Inflammatory macrophage treated with lipopolysaccharide for 4 hours (primary cell): ENCODE results near the gene UQCRC1.

Source experiments
- DNase-seq: peaks from one replicate; pipeline ENCODE4 v3.0.0-alpha.2; 2020

UQCRC1 gene

DNA sequence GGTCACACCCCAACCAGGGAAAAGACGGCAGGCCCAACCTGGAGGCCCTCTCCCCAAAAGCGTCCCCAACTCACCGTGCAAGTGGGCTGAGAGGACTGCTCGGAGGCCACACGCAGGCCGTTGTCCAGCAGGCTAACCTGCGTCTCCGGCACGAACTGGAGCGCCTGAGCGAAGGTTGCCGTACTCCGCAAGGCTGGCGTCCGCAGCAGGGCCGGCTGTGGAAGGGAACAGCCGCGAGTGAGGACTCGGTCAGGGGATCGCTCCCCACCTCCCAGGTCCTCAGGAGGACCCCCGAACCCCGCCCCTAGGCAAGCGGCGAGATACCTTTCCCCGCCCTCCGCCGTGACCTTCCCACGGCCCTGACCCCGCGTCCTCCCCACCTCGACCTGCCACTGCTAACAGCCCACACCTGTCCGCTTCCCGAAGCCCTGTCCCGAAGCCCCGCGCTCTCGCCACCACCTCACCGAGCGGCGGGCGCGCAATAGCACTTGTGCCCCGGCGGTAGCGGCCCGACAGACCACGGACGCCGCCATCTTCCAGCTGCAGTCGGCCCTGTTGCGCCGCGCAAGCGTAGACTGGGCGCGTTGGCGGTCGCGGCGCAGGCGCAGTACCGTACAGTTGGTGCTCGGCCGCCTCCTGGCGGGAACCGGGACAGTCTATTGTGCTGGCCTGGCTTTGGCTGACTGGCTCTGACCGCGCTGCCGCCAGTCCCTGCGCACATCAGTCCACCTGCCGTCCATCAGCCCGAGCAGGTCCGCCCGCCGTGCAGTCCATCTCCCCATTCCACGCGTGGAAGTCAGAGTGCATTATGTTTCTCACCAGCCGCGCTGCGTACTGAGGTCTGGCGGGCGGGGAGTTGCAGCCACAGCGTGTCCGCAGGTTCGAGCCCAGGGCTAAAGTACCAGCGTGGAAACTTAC, at the start of gene UQCRC1:
Gene UQCRC1 (minus strand): TSS at position 559 of the 918 bp plus-strand sequence. CDS start 26 bp downstream, at position 533.
- DNase-seq, result peak; percentile 94

DNA sequence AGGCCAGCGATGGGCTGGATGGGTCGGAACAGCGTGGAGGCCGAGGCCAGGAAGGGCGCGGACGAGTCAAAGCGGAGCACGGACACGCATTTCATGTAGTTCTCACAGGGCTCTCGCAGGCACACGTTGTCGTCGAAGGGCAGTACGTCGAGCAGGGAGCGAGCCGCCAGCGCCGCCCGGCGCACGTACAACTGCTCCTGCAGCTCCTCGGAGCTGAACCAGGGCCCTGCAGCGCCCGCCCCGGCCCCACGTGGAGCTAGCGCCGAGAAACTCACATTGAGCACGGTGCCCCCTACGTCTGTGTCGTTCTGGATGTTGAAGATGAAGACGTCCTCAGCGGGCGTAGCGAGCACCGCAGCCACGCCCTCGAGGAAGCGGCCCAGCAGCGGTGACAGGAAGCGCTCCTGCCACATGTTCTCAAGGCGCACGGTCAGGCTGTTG, 47.4 kb upstream of the UQCRC1 start:
- DNase-seq, result no peak

DNA sequence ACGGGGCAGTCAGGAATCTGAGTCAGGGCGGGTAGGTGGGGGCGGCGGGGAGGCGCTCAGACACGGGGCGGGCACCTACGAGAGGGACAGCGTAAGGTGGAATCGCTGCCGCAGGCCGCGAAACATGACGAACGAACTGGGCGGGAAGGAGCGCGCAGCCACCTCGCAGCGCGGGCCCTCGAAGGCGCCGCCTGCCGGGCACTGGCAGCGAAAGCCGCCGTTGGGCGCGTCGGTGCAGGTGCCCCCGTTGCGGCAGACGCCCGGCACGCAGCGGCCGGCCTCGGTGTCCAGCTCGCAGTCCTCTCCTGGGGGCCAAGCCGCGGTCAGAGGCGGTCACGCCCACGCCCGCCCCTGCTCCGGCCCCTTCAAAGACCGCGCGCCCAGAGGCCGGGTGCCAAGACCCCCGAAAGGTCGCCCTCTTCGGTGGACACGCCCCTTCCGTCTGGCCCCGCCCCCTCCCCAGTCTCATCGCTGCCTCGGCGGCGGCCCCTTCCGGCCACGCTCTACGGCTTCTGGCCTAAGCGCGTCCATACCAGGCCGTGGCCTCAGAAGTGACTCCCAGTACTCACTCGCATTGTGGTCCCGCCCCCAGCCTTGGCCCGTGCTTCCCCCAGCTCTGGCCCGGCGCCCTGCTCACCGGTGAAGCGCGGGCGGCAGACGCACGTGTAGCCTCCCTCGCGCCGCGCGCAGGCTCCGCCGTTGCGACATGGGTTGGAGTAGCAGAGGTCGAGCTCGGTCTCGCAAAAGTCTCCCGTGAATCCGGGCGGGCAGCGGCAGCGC, 46.8 kb upstream of the UQCRC1 start:
- peak; percentile 79 for DNase-seq

DNA sequence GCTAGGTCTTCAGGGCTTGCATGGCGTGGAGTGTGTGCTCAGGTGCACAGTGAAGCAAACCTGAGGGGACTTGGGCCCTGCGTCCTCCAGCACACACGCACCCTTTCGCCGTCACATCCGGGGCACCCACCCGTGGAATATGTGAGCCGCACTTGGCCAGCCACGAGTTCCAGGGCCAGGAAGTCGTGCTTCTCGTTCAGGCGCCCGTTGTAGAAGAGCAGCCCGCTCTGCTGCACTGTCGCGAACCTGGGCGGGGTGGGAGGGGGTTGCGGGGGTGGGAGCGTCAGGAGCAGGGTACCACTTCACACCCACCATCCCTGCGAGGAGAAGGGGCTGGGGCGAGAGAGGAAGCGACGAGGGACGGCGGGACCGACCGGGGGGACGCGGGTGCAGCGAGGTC, 46.2 kb upstream of the UQCRC1 start:
- DNase-seq, result no peak

DNA sequence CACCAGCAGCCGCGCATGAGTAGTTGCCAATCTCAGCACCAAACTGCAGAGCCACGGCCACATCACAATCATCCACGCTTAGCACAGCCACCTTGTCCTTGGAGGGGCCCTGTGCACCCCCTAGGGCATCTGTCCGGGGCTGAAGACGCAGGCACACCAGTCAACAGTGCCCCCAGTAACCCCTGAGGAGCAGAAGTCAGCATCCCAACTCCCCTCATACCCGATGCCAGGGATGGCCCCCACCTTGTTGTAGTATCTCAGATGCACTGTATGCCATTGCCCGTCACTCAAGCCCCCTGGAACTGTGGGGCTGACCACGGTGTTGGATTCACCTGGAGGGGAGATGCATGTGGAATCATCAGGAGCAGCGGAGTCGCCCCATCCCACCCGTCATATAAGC, 45.6 kb upstream of the UQCRC1 start:
- DNase-seq, result no peak

DNA sequence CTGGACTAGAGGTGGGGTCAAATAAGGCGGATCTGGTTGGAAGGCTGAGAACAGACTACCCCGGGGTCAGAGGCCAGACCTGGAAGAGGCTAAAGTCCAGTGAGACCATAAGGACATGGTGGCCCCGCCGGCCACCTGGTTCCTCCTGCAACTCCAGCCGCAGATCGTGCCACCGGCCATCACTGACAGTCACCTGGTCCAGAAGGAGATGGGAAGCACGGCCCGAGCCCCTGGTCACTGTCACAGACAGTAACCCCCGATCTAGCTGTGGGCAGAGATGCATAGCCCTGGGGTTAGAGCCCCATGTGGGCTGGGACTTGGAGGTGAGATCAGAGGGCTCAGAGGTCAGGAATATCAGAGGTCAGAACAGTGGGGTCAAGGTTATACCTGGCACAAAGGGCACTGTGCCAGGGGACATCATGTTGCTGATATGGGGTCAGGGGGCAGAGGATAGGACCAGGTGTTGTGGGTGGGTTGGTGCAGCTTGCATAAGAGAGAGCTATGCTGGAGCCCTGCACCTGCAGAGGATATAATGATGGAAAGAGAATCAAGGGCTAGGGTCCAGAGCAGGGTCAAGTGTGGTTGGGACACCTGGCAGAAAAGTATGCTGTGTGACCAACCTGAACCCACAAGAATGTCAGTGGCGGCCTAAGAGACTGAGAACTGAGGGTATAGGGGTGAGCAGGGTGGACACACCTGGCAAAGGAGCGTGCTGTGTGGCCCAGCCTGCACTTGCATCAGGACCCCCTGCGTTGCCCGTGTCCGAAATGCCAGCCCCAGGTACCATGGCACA, 43.7 kb upstream of the UQCRC1 start:
- DNase-seq, result no peak

DNA sequence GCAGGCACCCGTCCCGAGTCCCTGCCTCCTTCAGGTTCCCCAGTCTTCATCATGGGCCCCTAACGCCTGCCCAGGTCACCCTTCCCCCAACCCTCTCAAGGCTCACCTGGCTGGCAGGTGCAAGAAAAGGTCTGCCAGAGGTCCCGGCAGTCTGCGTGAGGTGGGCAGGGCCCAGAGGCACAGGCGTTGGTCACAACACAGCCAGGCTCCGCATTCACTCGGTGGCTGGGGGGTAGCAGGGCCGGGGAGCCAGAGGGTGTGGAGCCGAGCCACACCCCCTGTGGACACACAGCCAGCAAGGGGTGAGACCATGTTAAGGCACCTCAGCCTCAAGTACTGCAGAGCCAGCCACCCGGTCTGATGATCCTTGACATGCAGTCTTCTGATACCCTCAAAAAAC, 42.3 kb upstream of the UQCRC1 start:
- no peak for DNase-seq

DNA sequence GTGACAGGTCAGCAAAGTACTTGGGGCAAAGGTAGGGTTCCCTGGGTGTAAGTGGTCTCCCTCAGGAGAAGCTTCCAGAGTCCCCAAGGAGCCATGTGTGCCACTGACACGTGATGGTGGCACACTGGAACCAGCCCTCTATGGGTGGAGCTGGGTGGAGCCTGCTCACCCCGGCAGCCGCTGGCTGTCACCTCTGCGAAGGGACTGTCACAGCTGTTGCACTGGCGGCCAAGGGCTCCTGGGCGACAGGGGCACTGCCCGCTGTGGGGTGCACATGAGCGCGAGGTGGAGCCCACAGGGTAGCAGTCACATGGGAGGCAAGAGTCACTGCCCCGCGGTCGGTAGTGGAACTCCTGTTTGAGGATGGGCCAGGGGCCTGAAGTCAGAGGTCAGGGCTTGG, 41.3 kb upstream of the UQCRC1 start:
- no peak for DNase-seq

DNA sequence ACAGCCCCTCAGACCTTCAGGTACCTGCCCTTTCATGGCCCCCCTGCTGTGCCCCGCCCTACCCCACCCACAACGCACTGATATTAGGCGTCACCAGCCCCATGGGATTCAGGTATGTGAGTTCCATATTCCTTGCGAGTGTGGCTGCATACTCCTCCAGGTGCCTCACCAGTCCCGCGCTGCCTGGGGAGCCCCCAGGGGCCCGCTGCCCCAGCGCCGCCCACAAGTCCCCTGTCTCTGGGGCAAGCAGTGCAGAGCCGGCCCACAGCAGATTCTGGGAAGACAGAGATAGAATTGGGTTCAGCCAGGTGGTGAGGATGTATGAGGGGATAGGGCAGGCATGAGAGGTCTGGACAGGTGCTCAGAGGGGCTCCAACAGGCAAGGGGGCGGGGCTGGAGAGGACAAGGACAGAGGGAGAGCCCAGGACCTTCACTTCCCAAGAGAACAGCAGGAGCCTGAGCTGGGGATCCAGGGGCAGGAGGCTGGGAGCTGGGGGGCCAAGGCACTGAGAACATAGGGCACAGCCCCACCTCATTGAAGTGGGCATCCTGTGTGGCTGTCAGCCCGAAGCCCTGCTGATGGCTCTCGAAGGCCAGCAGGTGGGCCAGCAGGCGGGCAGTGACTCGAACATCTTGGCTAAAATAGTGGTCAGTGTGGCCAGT, 38.9 kb upstream of the UQCRC1 start:
- DNase-seq, result no peak

DNA sequence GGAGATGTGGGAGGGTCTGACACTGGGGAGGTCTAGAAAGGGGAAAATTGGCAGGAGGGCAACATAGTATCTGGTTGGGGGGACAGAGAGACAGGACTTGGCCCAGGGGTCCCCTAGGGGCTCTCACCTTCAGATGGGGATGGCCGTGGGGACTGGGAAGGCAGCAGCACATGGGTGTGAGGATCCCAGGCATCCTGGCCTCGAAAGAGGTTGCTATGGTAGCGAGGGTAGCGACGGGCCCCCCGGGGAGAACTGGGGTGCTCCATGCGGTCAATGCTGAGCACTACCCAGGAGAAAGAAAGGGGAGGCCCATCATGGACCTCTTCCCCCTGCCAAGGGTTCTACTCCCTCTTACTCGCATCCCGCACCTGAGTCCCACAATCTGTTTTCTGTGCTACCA, 38.3 kb upstream of the UQCRC1 start:
- DNase-seq, result no peak

DNA sequence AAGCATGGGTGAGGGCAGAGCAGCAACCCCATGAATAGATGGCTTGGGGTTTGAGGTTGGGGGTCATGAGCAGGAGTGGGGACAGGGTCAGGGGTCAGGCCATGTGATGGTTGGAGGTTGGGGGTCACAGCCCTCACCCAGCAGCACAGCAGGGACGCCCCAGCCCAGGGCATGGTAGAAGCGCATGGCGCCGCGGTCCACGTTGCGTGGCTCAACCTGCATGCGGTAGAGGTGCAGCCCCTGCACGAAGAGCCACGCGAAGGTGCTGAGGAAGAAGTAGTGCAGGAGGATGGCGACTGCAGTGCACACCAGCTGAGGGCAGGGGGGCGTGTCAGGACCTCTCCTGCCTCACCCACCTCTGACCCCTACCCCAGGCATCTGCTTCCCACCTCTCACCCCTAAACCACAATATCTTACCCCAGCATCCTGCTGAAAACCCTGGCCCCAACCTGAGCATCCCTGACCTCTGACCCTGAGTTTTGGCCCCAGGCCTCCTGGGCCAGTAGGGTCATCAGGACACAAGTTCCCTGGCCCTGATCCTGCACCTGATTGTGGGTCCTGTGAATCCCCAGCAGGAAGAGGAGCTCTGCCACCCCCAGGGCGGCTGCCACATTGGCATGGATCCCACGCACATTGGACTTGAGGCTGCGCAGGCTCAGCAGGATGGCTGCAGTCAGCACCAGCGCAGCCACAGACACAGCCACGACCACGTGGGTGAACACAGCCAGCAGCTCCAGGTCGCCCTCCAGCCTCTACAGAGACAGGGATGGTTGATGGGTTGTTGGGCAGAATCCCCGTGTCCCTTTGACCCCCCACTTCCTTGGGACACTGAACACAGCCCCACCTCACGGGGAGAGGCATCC, 35.7 kb upstream of the UQCRC1 start:
- DNase-seq, result no peak

DNA sequence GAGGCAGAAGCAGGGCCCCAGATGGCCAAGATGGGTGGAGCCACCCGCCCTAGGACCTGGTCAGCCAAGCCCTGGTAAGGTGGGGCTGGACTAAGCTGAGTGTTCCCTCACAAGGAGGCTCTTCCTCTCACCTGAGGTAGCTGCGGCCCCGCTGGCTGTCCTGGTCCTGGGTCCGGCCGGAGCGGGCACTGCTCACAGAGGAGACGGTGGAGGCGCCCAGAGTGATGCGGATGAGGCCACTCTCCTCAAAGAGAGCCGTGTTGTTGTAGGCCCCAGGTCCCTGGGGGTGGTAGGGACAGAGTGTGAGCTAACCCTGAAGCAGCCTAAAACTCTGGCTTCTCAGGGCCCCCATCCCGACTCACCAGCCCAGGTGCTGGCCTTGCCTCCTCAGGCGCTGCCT, 33.2 kb upstream of the UQCRC1 start:
- DNase-seq, result no peak

DNA sequence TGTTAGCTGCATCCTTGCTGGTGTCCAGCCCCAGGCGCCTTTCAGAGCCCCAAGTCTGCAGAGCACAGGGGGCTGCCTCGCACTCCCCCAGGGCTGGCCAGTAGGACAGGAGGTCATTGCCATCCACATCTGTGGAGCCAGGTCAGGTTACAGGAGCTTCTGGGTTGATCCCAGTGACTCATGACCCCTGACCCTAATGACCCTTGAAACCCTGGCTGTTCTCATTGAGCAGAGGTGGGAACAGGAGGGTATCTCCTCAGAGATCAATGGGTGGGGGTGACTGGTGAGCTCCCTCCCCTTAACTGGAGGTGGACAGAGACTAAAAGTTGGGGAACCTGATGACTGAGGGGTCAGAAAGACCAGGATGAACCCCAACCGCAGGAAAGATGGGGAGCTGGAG, 31.9 kb upstream of the UQCRC1 start:
- DNase-seq, result no peak

DNA sequence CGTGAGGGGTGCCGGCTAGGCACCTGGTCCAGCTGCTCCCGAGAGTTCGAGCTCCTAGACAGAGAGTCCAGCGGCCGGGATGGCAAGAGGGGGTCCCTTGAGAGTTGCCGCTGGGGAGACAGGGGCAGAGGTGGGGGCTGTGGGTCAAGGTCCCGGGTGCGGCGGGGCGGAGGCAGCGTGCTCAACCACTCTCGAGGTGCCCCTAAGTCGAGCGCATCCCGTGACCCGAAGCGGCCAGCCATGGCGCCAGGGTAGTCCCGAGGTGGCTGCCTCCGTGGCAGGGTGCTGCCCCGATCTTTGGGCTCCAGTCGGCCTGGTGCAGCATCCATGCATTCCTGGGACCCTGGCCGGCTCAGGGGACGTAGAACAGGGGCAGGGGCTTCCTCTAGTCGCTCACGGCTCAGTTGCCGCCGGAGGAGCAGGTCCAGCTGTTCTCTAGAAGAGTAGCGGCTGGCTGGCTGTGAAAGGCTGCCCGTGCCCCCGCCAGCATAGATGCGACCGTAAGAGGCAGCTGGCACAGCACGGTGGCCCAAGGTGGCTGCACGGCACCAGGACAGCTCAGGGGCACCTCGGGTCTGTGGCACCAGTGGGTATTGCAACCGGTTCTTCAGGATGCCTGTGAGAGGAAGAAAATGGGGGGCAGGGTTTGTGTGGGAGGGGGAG, 30.6 kb upstream of the UQCRC1 start:
- no peak for DNase-seq

DNA sequence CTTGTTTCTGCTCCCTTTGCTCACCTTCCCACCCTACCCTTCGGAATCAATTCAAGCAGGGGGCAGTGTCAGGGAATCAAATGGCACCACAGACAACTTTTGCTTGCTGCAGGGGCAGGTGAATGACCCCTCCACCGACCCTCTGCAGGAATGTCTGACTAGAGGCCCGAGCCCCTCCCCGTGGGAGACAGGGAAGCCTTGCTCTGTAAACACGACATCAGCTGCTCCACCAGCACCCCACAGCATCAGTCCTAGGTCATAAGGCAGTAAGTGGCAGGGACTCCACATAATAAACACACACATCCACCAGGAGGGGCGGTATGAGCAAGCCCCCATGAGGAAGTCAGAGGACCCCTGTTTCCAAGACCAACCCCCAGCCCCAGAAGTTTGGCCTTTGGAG, 27.9 kb upstream of the UQCRC1 start:
- no peak for DNase-seq

DNA sequence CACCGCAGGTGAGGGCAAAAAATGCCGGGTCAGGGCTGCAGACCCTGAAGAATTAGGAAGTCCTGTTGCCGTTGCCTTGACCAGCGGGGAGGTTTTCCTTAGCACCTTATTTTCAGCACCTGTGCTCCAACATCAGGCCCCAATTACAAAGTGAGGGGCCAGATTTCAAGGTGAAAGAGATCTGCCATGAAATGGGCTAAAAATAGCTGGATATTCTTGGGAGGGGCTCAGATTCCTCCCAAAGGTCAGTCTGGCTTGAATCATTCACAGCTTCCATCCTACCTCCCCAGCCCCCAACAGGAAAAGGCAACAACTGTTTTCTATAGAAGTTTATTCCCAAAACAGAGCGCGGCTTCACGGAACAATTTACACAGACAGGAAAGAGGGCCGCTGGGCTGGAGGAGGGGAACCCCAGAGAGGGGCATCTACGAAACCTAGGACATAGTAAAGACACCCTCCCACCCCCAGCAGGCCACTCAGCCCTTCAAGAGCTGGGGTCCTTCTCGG, 26.8 kb upstream of the UQCRC1 start:
- no peak for DNase-seq

DNA sequence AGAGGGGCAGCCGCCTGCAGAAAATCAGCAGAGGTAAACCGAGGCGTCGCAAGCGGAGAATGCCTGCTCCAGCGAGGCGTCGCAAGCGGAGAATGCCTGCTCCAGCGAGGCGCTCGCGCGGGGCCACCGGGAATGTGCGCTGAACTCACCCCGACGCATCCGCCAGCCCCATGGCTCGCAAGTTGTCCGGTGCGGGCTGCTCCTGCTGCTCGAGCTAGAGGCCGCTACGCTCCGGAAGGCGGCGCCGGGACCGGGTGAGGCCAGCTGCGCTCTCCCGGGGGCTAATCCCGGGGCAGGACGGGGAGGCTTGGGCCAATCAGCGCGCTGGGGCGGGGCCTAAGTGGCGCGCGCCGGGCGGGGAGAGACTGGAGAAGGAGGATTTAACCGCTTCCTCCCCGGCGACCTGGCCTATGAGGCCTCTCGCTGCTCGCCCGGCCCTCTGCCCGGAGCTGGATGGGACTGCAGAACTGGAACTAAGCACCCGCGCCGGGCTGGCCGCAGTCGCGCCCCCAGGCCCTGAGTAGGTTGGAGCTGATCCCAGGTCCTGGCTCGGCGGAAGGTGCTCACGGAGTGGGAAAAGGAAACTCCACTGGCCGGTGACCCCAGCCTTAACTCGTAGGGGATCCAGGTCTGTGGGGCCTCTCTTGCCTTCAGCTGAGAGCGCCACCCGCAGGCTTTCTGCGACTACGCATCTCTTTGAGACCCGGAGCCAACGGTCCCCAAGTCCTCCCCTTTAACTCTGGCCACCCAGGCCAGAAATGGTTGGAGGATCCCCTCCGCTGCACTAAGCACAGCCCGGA, 26.0 kb upstream of the UQCRC1 start, which contains the start of gene SLC26A6:
Gene SLC26A6 (minus strand): TSS at position 240 of the 800 bp plus-strand sequence. CDS start 68 bp downstream, at position 172.
- DNase-seq, result peak; percentile 98

DNA sequence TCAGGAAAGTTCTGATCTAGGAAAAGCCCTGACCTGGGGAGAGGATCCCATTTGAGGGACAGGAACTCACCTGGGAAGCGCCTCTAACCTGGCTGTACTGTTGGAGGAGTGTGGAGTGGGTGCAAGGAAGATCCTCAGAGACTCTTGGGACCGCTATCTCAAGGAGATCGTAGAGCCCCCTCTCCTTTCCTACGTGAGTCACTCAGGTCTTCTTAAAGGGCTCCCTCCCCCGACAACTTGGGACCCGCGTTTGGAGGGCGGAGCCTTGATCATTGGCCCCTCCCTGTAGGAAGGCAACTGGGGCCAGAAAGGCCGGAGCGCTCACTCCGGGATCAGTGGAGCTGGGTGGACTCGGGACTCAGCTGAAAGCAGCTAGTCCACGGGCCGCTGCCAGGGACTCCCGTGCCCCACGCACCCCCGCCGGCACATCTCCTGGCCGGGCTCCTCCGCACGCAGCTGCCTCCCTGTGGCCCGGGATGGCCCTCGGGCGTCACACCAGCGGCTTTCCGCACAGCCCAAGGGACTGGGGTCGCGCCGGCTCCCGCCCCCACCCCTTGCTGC, 25.3 kb upstream of the UQCRC1 start:
- DNase-seq, result peak; percentile 35

DNA sequence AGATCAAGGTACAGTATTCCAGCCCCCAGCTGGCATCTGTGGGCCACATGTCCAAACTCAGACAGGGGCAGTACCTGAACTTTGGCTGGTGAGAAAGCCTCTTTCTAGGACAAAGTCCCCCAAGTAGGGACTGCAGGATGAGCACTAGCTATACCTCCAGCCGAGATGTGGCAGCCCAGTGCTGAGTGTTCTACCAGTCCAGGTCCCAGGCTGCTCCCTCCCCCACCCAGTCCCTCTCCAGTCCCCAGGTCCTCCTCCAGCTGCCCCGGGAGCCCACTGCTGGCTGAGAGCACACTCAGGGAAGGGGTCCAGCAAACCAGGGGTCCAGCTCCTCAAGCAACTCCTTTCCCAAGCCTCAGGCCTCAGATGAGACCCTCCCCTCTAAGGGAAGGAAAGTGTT, 24.3 kb upstream of the UQCRC1 start:
- no peak for DNase-seq
